Panc1 (cell line): ENCODE data around the gene PAOX. TPM values are rescaled to one million over a fixed set of nuclear protein-coding genes. Genes with fewer than 3 reads are reported as not detected.

Experiments used
- ATAC-seq: fragments of 200-7000 bp; cut with Tn5 transposase; 2 replicates; pipeline ENCODE4 v1.9.1; 2020; ENCODE audit warnings: mild to moderate bottlenecking, moderate library complexity
- BruUV-seq: library from RNA; stranded (reverse); fragments of 400-500 nt; replicated peaks from 2 replicates; lab custom pipeline; 2021; lab: Mats Ljungman, UMichigan
- CTCF ChIA-PET: fragments of 300-600 bp; sonication (Branson Sonifier 250); formaldehyde crosslinking; loops from one replicate; lab custom pipeline; 2022; ENCODE audit warnings: antibody characterized with exemption; lab: Charles Lee
- POLR2A ChIA-PET: fragments of 300-600 bp; sonication (Branson Sonifier 250); formaldehyde crosslinking; loops from one replicate; lab custom pipeline; 2022; ENCODE audit warnings: antibody characterized with exemption; lab: Charles Lee
- DNase-seq: peaks from one replicate; pipeline ENCODE4 v3.0.0-alpha.2; 2010; ENCODE audit warnings: low read depth, low spot score
- H3K27ac ChIP-seq: 2 replicates; pipeline ENCODE4 v1.5.1; 2011; ENCODE audit warnings: mild to moderate bottlenecking, low read length, inconsistent platforms
- H3K27me3 ChIP-seq: fragments of 200-500 bp; sonication (Bioruptor generic); 2 replicates; pipeline ENCODE4 v1.6.0; 2014; ENCODE audit warnings: low read length, inconsistent platforms; ENCODE audit not compliant: control insufficient read depth, insufficient read depth
- H3K36me3 ChIP-seq: fragments of 200-500 bp; sonication (Bioruptor generic); 2 replicates; pipeline ENCODE4 v1.5.1; 2014; ENCODE audit warnings: inconsistent platforms, mild to moderate bottlenecking, low read length, moderate library complexity; ENCODE audit not compliant: control insufficient read depth, insufficient read depth
- H3K4me1 ChIP-seq: 2 replicates; pipeline ENCODE4 v1.5.1; 2011; ENCODE audit warnings: inconsistent platforms, mild to moderate bottlenecking, low read length, moderate library complexity; ENCODE audit not compliant: control insufficient read depth, insufficient read depth
- H3K4me3 ChIP-seq, 2 experiments: 2 replicates each; pipeline ENCODE4 v1.5.1; 2011 to 2012; ENCODE audit warnings: low read depth in 2 of 2, low read length in 2 of 2, mild to moderate bottlenecking in 2 of 2, inconsistent platforms in 1 of 2, moderate library complexity in 1 of 2
- H3K9me3 ChIP-seq: fragments of 200-500 bp; sonication (Bioruptor generic); 2 replicates; pipeline ENCODE4 v1.5.1; 2014; ENCODE audit warnings: low read depth, mild to moderate bottlenecking, inconsistent platforms, low read length, moderate library complexity; ENCODE audit not compliant: control insufficient read depth, insufficient read depth
- CTCF ChIP-seq: fragments of 450-650 bp; IDR thresholded peaks from 2 replicates; pipeline ENCODE4 v1.5.1; 2017; ENCODE audit warnings: mild to moderate bottlenecking
- POLR2AphosphoS5 ChIP-seq: IDR thresholded peaks from 2 replicates; pipeline ENCODE4 v1.6.1; 2012; ENCODE audit warnings: mild to moderate bottlenecking, low read depth, low read length, moderate library complexity
- REST ChIP-seq, 2 experiments: IDR thresholded peaks; 2 replicates each; pipeline ENCODE4 v1.6.1; 2011 to 2012; ENCODE audit warnings: low read depth in 2 of 2, control low read depth in 1 of 2, low read length in 1 of 2, mild to moderate bottlenecking in 1 of 2, moderate library complexity in 1 of 2; ENCODE audit not compliant: insufficient read depth in 1 of 2
- SIN3A ChIP-seq: IDR thresholded peaks from 2 replicates; pipeline ENCODE4 v1.6.1; 2012; ENCODE audit warnings: low read depth, mild to moderate bottlenecking, low read length, moderate library complexity, borderline replicate concordance; ENCODE audit not compliant: insufficient read depth
- TCF7L2 ChIP-seq: IDR thresholded peaks from 2 replicates; pipeline ENCODE4 v1.6.1; 2011; ENCODE audit warnings: mild to moderate bottlenecking, low read depth, low read length, inconsistent platforms
- in situ Hi-C: cut with HindIII; loops from 2 replicates; pipeline ENCODE4 v1.10.0; 2016; ENCODE audit warnings: low sequenced_read_pairs, low pct_unique_long_range_greater_than_20kb
- intact Hi-C: fragments of 100-400 bp; cut with micrococcal nuclease; formaldehyde crosslinking; loops from one replicate; pipeline ENCODE4 v1.10.0; 2022; ENCODE audit not compliant: unreplicated experiment
- total RNA-seq: library from RNA; stranded (reverse); gene quantifications from one replicate; pipeline ENCODE4 v1.2.1, GENCODE V29; 2021; ENCODE audit not compliant: unreplicated experiment

Gene PAOX
- total RNA-seq, 1 experiment from 2014 or later = 9.3 TPM

DNA sequence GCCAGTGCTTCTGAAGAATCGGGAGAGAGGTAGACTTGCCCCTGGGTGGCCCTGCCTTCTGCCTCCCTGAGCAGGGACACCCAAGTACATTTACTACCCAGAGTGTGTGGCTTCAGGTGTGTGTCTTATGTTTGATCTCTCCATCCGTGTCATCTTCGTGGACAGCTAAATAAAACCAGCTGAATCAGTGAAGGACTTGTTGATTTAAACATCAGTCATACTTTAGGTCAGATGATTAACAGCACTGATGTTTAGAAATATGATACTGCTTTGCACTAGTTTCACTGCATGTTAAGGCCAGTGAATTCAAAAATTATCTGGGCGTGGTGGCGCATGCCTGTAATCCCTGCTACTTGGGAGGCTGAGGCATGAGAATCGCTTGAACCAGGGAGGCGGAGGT, 18.9 kb downstream of the PAOX start:
- no peak for DNase-seq
- no peak for TF ChIP-seq REST (IDR thresholded peaks at IDR 0.05; ENCODE audit: insufficient read depth in 1 of 2, low read depth in 2 of 2, low read length in 1 of 2)
- TF ChIP-seq SIN3A = no peak
- TF ChIP-seq CTCF = no peak
- no peak for TF ChIP-seq TCF7L2
- TF ChIP-seq POLR2AphosphoS5 = no peak
- Histone ChIP-seq H3K27ac (no peak overlapping the region), H3K4me1 (peaks cover 13% of the 10 kb centered on the region), H3K27me3 (no peaks in the 10 kb centered on the region), H3K36me3 (peaks cover 7% of the 10 kb centered on the region), H3K4me3 (no peak overlapping the region), H3K9me3 (no peaks in the 10 kb centered on the region)
- ChIA-PET CTCF (no interaction called here), POLR2A (no interaction called here)
- intact Hi-C loops (no loop called here), in situ Hi-C loops (no loop called here)
- BruUV-seq = no TSS peak
- no peak for ATAC-seq

DNA sequence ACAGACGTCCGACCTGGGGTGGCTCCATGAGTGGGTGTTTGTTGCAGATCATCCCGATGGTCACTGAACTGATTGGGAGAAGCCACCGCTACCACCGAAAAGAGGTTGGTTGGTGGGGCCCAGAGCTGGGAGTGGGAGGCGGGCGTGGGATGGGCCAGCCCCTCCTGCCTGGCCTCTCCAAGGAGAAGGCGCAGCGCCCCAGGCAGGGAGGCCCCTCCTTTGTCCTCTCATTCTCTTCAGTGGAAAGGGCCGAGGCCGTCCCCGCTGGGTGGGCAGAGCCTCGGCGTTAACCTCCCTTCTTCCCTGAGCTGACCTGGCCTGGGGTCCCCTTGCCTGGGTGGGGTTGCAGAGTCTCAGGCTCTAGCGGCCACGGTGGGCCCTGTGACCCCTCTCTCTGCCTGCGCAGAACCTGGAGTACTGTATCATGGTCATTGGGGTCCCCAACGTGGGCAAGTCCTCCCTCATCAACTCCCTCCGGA, 20.1 kb downstream of the PAOX start:
- Histone ChIP-seq H3K36me3 (peaks cover 7% of the 10 kb centered on the region), H3K27me3 (no peaks in the 10 kb centered on the region), H3K4me3 (no peak overlapping the region), H3K27ac (no peak overlapping the region), H3K9me3 (no peaks in the 10 kb centered on the region), H3K4me1 (peaks cover 8% of the 10 kb centered on the region)
- ATAC-seq = no peak
- TF ChIP-seq TCF7L2 (no peak), CTCF (no peak), REST (IDR thresholded peaks at IDR 0.05; ENCODE audit: insufficient read depth in 1 of 2, low read depth in 2 of 2, low read length in 1 of 2) (no peak), POLR2AphosphoS5 (no peak), SIN3A (no peak)
- no peak for DNase-seq
- in situ Hi-C loops (no loop called here), intact Hi-C loops (no loop called here)
- CTCF ChIA-PET = no interaction called here
- POLR2A ChIA-PET = no interaction called here
- BruUV-seq = no TSS peak
